GM19455 (cell line): ENCODE data around the gene IGFL2.
"Not testable (repeated sequence)": the region's sequence is repeated elsewhere in the genome, so short reads cannot be mapped to it uniquely, and the experiment has no call there.

Experiments used
- ATAC-seq: cut with Tn5 transposase; IDR thresholded peaks from one replicate; pipeline ENCODE4 v1.9.1; 2021; ENCODE audit not compliant: unreplicated experiment

IGFL2 gene

GRCh38 chr19:46147791-46148288, at the start of gene IGFL2:
TSS of gene IGFL2 (plus strand) at chr19:46148238. CDS start at chr19:46148279, 41 bp downstream.
- no peak for ATAC-seq

GRCh38 chr19:46100344-46100743, 47.7 kb upstream of the IGFL2 start:
- ATAC-seq: no peak

GRCh38 chr19:46101293-46101692, 46.7 kb upstream of the IGFL2 start:
- ATAC-seq: no peak

- ATAC-seq: not testable (repeated sequence)
Measured at GRCh38 chr19:46102333-46102732, 45.7 kb upstream of the IGFL2 start.

GRCh38 chr19:46107371-46107770, 40.7 kb upstream of the IGFL2 start:
- ATAC-seq: no peak

- ATAC-seq: no peak
Measured at GRCh38 chr19:46109876-46110275, 38.2 kb upstream of the IGFL2 start.

- no peak for ATAC-seq
Measured at GRCh38 chr19:46111376-46111775, 36.7 kb upstream of the IGFL2 start.

- ATAC-seq: no peak
Measured at GRCh38 chr19:46112527-46112926, 35.5 kb upstream of the IGFL2 start.

- no peak for ATAC-seq
Measured at GRCh38 chr19:46113726-46114125, 34.3 kb upstream of the IGFL2 start.

GRCh38 chr19:46115396-46116106, 32.5 kb upstream of the IGFL2 start:
- ATAC-seq: no peak

GRCh38 chr19:46116121-46116520, 31.9 kb upstream of the IGFL2 start:
- ATAC-seq: no peak

GRCh38 chr19:46118136-46118535, 29.9 kb upstream of the IGFL2 start:
- ATAC-seq: no peak

GRCh38 chr19:46124638-46125115, 23.4 kb upstream of the IGFL2 start, which contains the start of gene IGFL3:
TSS of gene IGFL3 (minus strand) at chr19:46124688. CDS start at chr19:46124649, 39 bp downstream.
- ATAC-seq: no peak

GRCh38 chr19:46125447-46125846, 22.6 kb upstream of the IGFL2 start:
- ATAC-seq: no peak

GRCh38 chr19:46126086-46126580, 21.9 kb upstream of the IGFL2 start:
- no peak for ATAC-seq

GRCh38 chr19:46131485-46132143, 16.4 kb upstream of the IGFL2 start:
- no peak for ATAC-seq

- ATAC-seq: no peak
Measured at GRCh38 chr19:46132508-46133100, 15.4 kb upstream of the IGFL2 start.

GRCh38 chr19:46133101-46133627, 14.9 kb upstream of the IGFL2 start:
- no peak for ATAC-seq

- no peak for ATAC-seq
Measured at GRCh38 chr19:46133777-46134241, 14.2 kb upstream of the IGFL2 start.

GRCh38 chr19:46134527-46134926, 13.5 kb upstream of the IGFL2 start:
- ATAC-seq: no peak

- no peak for ATAC-seq
Measured at GRCh38 chr19:46137915-46138473, 10.0 kb upstream of the IGFL2 start.
